Vagina (tissue), 2 donors: ENCODE results near the gene CYSRT1. TPM values are rescaled to one million over a fixed set of nuclear protein-coding genes. Genes with fewer than 3 reads are reported as not detected.

Experiments
- DNase-seq, 2 donors: peaks; one replicate each; pipeline ENCODE4 v3.0.0-alpha.2; 2017; ENCODE audit errors: extremely low spot score in 2 of 2
- H3K27ac ChIP-seq: fragments of 200-600 bp; sonication (generic); one replicate; pipeline ENCODE4 v1.5.1; 2019
- H3K27me3 ChIP-seq: fragments of 200-600 bp; sonication (generic); one replicate; pipeline ENCODE4 v1.5.1; 2019
- H3K36me3 ChIP-seq, 2 donors: fragments of 200-600 bp; sonication (generic); one replicate each; pipeline ENCODE4 v1.5.1; 2017 to 2019
- H3K4me1 ChIP-seq: fragments of 200-600 bp; sonication (generic); one replicate; pipeline ENCODE4 v1.5.1; 2019
- H3K4me3 ChIP-seq, 2 donors: fragments of 200-600 bp; sonication (generic); 1 replicate in 1 of 2; 2 replicates in 1 of 2; pipeline ENCODE4 v1.5.1; 2016 to 2019
- H3K9me3 ChIP-seq: fragments of 200-600 bp; sonication (generic); one replicate; pipeline ENCODE4 v1.5.1; 2019
- POLR2A ChIP-seq, 2 donors: fragments of 450-650 bp; IDR thresholded peaks; one replicate each; pipeline ENCODE4 v1.6.1; 2017; ENCODE audit warnings: antibody characterized with exemption in 2 of 2, mild to moderate bottlenecking in 2 of 2, moderate library complexity in 2 of 2
- POLR2AphosphoS5 ChIP-seq, 2 donors: sonication (generic); formaldehyde crosslinking; IDR thresholded peaks; one replicate each; pipeline ENCODE4 v1.9.0; 2017; ENCODE audit warnings: antibody characterized with exemption in 2 of 2, mild to moderate bottlenecking in 2 of 2, low read depth in 1 of 2; ENCODE audit not compliant: insufficient read depth in 1 of 2
- intact Hi-C: fragments of 100-400 bp; cut with DNase I; formaldehyde crosslinking; loops from one replicate; pipeline ENCODE4 v1.15.1; 2023
- total RNA-seq: library from RNA; depleted of rRNA; stranded (reverse); fragments of >200 nt; gene quantifications from one replicate; pipeline ENCODE4 v1.2.3, GENCODE V29; 2016
- TF ChIP-seq, protein P1 (sequence below), 3 experiments: fragments of 450-650 bp in 2 of 3; fragments of 200-600 bp in 1 of 3; sonication (generic) in 1 of 3; IDR thresholded peaks; one replicate each; pipeline ENCODE4 v1.5.1; 2017 to 2019; ENCODE audit warnings: antibody characterized with exemption in 3 of 3, mild to moderate bottlenecking in 2 of 3, moderate library complexity in 2 of 3

CYSRT1 gene
- total RNA-seq, 1 donor from 2014 or later = 24.3 TPM

- DNase-seq = no peak
- intact Hi-C loops = loop anchor here (5.0 kb wide), 1 partner anchor 33 kb away; the partner anchor contains the start of genes CYSRT1 and RNF224
- peaks cover 72% of the 10 kb centered on the region for H3K4me1 ChIP-seq
- no peak overlapping the region for H3K27ac ChIP-seq
- no peaks in the 10 kb centered on the region for H3K9me3 ChIP-seq
- no peak for TF ChIP-seq POLR2A (IDR thresholded peaks at IDR 0.05)
- TF ChIP-seq POLR2AphosphoS5 (IDR thresholded peaks at IDR 0.05; ENCODE audit: insufficient read depth in 1 of 2, low read depth in 1 of 2) = no peak
- TF ChIP-seq, protein P1, sequence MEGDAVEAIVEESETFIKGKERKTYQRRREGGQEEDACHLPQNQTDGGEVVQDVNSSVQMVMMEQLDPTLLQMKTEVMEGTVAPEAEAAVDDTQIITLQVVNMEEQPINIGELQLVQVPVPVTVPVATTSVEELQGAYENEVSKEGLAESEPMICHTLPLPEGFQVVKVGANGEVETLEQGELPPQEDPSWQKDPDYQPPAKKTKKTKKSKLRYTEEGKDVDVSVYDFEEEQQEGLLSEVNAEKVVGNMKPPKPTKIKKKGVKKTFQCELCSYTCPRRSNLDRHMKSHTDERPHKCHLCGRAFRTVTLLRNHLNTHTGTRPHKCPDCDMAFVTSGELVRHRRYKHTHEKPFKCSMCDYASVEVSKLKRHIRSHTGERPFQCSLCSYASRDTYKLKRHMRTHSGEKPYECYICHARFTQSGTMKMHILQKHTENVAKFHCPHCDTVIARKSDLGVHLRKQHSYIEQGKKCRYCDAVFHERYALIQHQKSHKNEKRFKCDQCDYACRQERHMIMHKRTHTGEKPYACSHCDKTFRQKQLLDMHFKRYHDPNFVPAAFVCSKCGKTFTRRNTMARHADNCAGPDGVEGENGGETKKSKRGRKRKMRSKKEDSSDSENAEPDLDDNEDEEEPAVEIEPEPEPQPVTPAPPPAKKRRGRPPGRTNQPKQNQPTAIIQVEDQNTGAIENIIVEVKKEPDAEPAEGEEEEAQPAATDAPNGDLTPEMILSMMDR (IDR thresholded peaks at IDR 0.05) = no peak
- H3K4me3 ChIP-seq = no peak overlapping the region
- no peaks in the 10 kb centered on the region for H3K27me3 ChIP-seq
- H3K36me3 ChIP-seq = peaks cover 0 to 10% of the 10 kb centered on the region in 2 donors
Observed at GRCh38 chr9:137194388-137194787, 30.6 kb upstream of the CYSRT1 start.

DNA sequence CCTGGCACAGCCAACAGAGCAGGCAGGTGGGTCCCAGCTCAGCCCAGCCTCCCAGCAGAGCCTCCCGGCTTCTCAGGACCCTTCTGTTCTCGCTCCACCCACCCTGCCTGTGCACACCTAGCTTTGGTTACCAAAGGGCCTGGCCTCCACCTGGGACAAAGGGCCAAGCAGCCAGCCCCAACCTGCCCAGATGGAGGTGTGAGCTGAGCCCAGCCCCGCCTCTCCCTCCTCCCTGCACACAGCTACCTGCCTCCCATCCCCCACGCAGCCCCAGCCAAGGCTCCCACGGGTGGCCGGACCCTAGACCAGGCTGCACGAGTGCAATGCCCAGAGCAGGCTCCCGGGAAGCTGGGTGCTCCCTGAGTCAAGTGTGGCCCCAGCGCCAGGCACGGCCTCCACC lies 30.1 kb upstream of the CYSRT1 start:
- Histone ChIP-seq H3K4me3 (no peak overlapping the region), H3K27ac (no peak overlapping the region)
- no peak for DNase-seq

GRCh38 chr9:137195525-137196220 lies 29.3 kb upstream of the CYSRT1 start:
- H3K4me1 ChIP-seq = peaks cover 64% of the 10 kb centered on the region
- intact Hi-C loops = no loop called here
- TF ChIP-seq POLR2A (IDR thresholded peaks at IDR 0.05) (no peak), POLR2AphosphoS5 (IDR thresholded peaks at IDR 0.05; ENCODE audit: insufficient read depth in 1 of 2, low read depth in 1 of 2) (no peak)
- TF ChIP-seq, protein P1 (IDR thresholded peaks at IDR 0.05) = no peak
- peaks cover 0 to 2% of the 10 kb centered on the region in 2 donors for H3K36me3 ChIP-seq
- H3K27ac ChIP-seq = no peak overlapping the region
- no peak overlapping the region for H3K4me3 ChIP-seq
- no peaks in the 10 kb centered on the region for H3K9me3 ChIP-seq
- no peaks in the 10 kb centered on the region for H3K27me3 ChIP-seq
- no peak for DNase-seq

More for the DNA sequence above, 30.1 kb upstream of the CYSRT1 start:
- H3K9me3 ChIP-seq = no peaks in the 10 kb centered on the region
- H3K36me3 ChIP-seq = peaks cover 0 to 10% of the 10 kb centered on the region in 2 donors
- H3K27me3 ChIP-seq = no peaks in the 10 kb centered on the region
- TF ChIP-seq POLR2A (IDR thresholded peaks at IDR 0.05) (no peak), POLR2AphosphoS5 (IDR thresholded peaks at IDR 0.05; ENCODE audit: insufficient read depth in 1 of 2, low read depth in 1 of 2) (no peak)
- TF ChIP-seq, protein P1 (IDR thresholded peaks at IDR 0.05) = no peak
- intact Hi-C loops = loop anchor here (5.0 kb wide), 1 partner anchor 32 kb away; the partner anchor contains the start of genes CYSRT1 and RNF224
- peaks cover 71% of the 10 kb centered on the region for H3K4me1 ChIP-seq

GRCh38 chr9:137198051-137198901 lies 26.7 kb upstream of the CYSRT1 start:
- no peak for DNase-seq
- Histone ChIP-seq H3K36me3 (no peaks in the 10 kb centered on the region), H3K27ac (no peak overlapping the region), H3K27me3 (no peaks in the 10 kb centered on the region), H3K4me3 (peak overlapping the region in 1 of 2 donors; percentile 61), H3K9me3 (no peaks in the 10 kb centered on the region), H3K4me1 (peaks cover 80% of the 10 kb centered on the region)
- intact Hi-C loops = no loop called here
- TF ChIP-seq POLR2AphosphoS5 (IDR thresholded peaks at IDR 0.05; ENCODE audit: insufficient read depth in 1 of 2, low read depth in 1 of 2) (no peak), POLR2A (IDR thresholded peaks at IDR 0.05) (no peak)
- TF ChIP-seq, protein P1 (IDR thresholded peaks at IDR 0.05) = no peak
